Activated naive CD4-positive, alpha-beta T cell (primary cell): ENCODE measurements around the gene SH3BP5L.
A peak's percentile ranks its signal among the peaks of the same experiment; 100 is the strongest.
"Not testable (repeated sequence)": the region's sequence is repeated elsewhere in the genome, so short reads cannot be mapped to it uniquely, and the experiment has no call there.

Experiments used
- DNase-seq, 4 experiments: peaks; one replicate each; lab custom pipeline; 2025; lab: John Stamatoyannopoulos, UW

SH3BP5L gene

GRCh38 chr1:248851390-248851789 is 25.7 kb upstream of the SH3BP5L start:
- DNase-seq: no peak

GRCh38 chr1:248850536-248851251 is 25.0 kb upstream of the SH3BP5L start:
- no peak for DNase-seq

- no peak for DNase-seq
Measured at GRCh38 chr1:248850124-248850523, 24.4 kb upstream of the SH3BP5L start.

- DNase-seq: no peak
Measured at GRCh38 chr1:248849637-248850036, 23.9 kb upstream of the SH3BP5L start.

- DNase-seq: no peak
Measured at GRCh38 chr1:248849152-248849551, 23.4 kb upstream of the SH3BP5L start.

- no peak for DNase-seq
Measured at GRCh38 chr1:248848602-248849001, 22.9 kb upstream of the SH3BP5L start.

GRCh38 chr1:248847956-248848561 is 22.3 kb upstream of the SH3BP5L start:
- no peak for DNase-seq

GRCh38 chr1:248847181-248847955 is 21.7 kb upstream of the SH3BP5L start:
- DNase-seq: no peak

- no peak for DNase-seq
Measured at GRCh38 chr1:248844526-248844925, 18.8 kb upstream of the SH3BP5L start.

GRCh38 chr1:248843687-248844086 is 18.0 kb upstream of the SH3BP5L start:
- DNase-seq: no peak

- no peak for DNase-seq
Measured at GRCh38 chr1:248842781-248843331, 17.1 kb upstream of the SH3BP5L start.

- no peak for DNase-seq
Measured at GRCh38 chr1:248841702-248842395, 16.1 kb upstream of the SH3BP5L start.

- DNase-seq: no peak
Measured at GRCh38 chr1:248840946-248841345, 15.2 kb upstream of the SH3BP5L start.

- no peak for DNase-seq
Measured at GRCh38 chr1:248839168-248839555, 13.4 kb upstream of the SH3BP5L start.

GRCh38 chr1:248838357-248839167 is 12.8 kb upstream of the SH3BP5L start:
- peak; percentile 49 to 76 (median 63) for DNase-seq

GRCh38 chr1:248837781-248838356 is 12.2 kb upstream of the SH3BP5L start, which contains the start of gene ZNF672:
Gene ZNF672, plus strand, starts transcription at chr1:248838224. Its CDS starts 9,051 bp downstream, at chr1:248847275.
- DNase-seq: peak; percentile 74 to 89 (median 80)

- DNase-seq: no peak
Measured at GRCh38 chr1:248837045-248837780, 11.5 kb upstream of the SH3BP5L start.

- DNase-seq: no peak
Measured at GRCh38 chr1:248834343-248834940, 8.7 kb upstream of the SH3BP5L start.

- no peak for DNase-seq
Measured at GRCh38 chr1:248831842-248832241, 6.1 kb upstream of the SH3BP5L start.

GRCh38 chr1:248830718-248831017 is 5.0 kb upstream of the SH3BP5L start:
- not testable (repeated sequence) for DNase-seq
